MM.1S (cell line): Measurements from ENCODE around the gene DAB2IP.

Experiments used
- DNase-seq: peaks from one replicate; pipeline ENCODE4 v3.0.0-alpha.2; 2015
- H2AFZ ChIP-seq: fragments of 300-600 bp; sonication (generic); 2 replicates; pipeline ENCODE4 v1.6.0; 2016; ENCODE audit warnings: antibody characterized with exemption, low read length
- H3F3A ChIP-seq: fragments of 300-600 bp; sonication (generic); 2 replicates; pipeline ENCODE4 v1.6.1; 2016; ENCODE audit warnings: mild to moderate bottlenecking, antibody characterized with exemption, low read length, moderate library complexity, mixed read lengths; ENCODE audit not compliant: insufficient read depth
- H3K27ac ChIP-seq: fragments of 300-600 bp; sonication (generic); 2 replicates; pipeline ENCODE4 v1.5.1; 2016; ENCODE audit warnings: mild to moderate bottlenecking, low read length
- H3K27me3 ChIP-seq: fragments of 300-600 bp; sonication (generic); replicated peaks from 2 replicates; pipeline ENCODE4 v1.6.0; 2016; ENCODE audit warnings: low read length; ENCODE audit not compliant: insufficient read depth
- H3K36me3 ChIP-seq: fragments of 300-600 bp; sonication (generic); replicated peaks from 2 replicates; pipeline ENCODE4 v1.6.1; 2016; ENCODE audit warnings: mild to moderate bottlenecking, low read length, mixed read lengths; ENCODE audit not compliant: insufficient read depth
- H3K4me1 ChIP-seq: fragments of 300-600 bp; sonication (generic); 2 replicates; pipeline ENCODE4 v1.6.1; 2016; ENCODE audit warnings: low read length, mixed read lengths
- H3K4me2 ChIP-seq: fragments of 300-600 bp; sonication (generic); 2 replicates; pipeline ENCODE4 v1.6.0; 2016; ENCODE audit warnings: low read depth, low read length
- H3K4me3 ChIP-seq: fragments of 300-600 bp; sonication (generic); 2 replicates; pipeline ENCODE4 v1.5.1; 2016; ENCODE audit warnings: low read length, mixed read lengths
- H3K79me2 ChIP-seq: fragments of 300-600 bp; sonication (generic); 2 replicates; pipeline ENCODE4 v1.6.1; 2016; ENCODE audit warnings: mixed run types, low read length, mixed read lengths
- H3K9ac ChIP-seq: fragments of 300-600 bp; sonication (generic); 2 replicates; pipeline ENCODE4 v1.6.1; 2016; ENCODE audit warnings: low read length, mixed read lengths
- H3K9me2 ChIP-seq: fragments of 300-600 bp; sonication (generic); replicated peaks from 2 replicates; pipeline ENCODE4 v1.6.1; 2016; ENCODE audit warnings: mild to moderate bottlenecking, low read length, mixed read lengths; ENCODE audit not compliant: insufficient read depth
- H3K9me3 ChIP-seq: fragments of 300-600 bp; sonication (generic); replicated peaks from 2 replicates; pipeline ENCODE4 v1.6.1; 2016; ENCODE audit warnings: mild to moderate bottlenecking, low read length, mixed read lengths; ENCODE audit not compliant: insufficient read depth
- H4K20me1 ChIP-seq: fragments of 300-600 bp; sonication (generic); 2 replicates; pipeline ENCODE4 v1.6.1; 2016; ENCODE audit warnings: mild to moderate bottlenecking, low read length, moderate library complexity, mixed read lengths; ENCODE audit not compliant: insufficient read depth
- EZH2 ChIP-seq: fragments of 300-600 bp; sonication (generic); optimal IDR thresholded peaks from 2 replicates; pipeline ENCODE3; 2017; ENCODE audit warnings: low read depth, mild to moderate bottlenecking, antibody characterized with exemption, low read length, mixed read lengths
- EZH2phosphoT487 ChIP-seq: fragments of 300-600 bp; sonication (generic); IDR thresholded peaks from 2 replicates; pipeline ENCODE4 v1.6.1; 2018; ENCODE audit warnings: antibody characterized with exemption, low read length
- TF ChIP-seq, protein P1 (sequence below): fragments of 300-600 bp; sonication (generic); IDR thresholded peaks from 2 replicates; pipeline ENCODE4 v1.5.1; 2016; ENCODE audit warnings: antibody characterized with exemption, low read length, mixed read lengths

The DAB2IP gene

DNA sequence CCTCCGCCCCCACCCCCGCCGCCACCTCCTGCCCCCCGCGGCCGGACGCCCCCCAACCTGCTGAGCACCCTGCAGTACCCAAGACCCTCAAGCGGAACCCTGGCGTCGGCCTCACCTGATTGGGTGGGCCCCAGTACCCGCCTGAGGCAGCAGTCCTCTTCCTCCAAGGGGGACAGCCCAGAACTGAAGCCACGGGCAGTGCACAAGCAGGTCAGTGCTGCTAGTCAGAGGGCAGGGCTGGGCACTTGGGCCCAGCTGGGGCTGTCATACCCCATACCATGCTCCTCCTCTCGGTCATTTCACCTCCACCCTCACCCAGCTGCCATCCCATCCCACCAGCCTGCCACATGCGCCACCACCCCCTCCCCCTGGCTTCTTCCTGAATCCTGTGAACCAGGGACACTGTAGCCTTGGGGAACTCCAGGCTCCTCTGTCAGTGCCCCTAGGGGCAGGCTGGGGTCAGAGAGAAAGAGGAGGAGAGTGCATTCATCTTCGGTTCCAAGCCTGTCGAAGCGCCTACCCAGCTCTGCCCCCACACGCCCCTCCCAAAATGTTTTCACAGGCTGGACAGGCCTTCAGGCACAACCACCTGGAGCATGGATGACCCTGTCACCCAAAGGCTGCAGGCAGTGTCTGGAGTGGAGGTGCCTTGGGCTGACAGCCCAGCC is 122.0 kb downstream of the DAB2IP start:
- no peaks in the 10 kb centered on the region for H3K27me3 ChIP-seq
- no peak overlapping the region for H2AFZ ChIP-seq
- no peak overlapping the region for H3K9ac ChIP-seq
- DNase-seq = no peak
- H4K20me1 ChIP-seq = no peaks in the 10 kb centered on the region
- no peak overlapping the region for H3K4me2 ChIP-seq
- no peaks in the 10 kb centered on the region for H3K9me3 ChIP-seq
- H3K27ac ChIP-seq = no peak overlapping the region
- H3K36me3 ChIP-seq = no peaks in the 10 kb centered on the region
- no peak for TF ChIP-seq EZH2
- TF ChIP-seq EZH2phosphoT487 = no peak
- TF ChIP-seq, protein P1, sequence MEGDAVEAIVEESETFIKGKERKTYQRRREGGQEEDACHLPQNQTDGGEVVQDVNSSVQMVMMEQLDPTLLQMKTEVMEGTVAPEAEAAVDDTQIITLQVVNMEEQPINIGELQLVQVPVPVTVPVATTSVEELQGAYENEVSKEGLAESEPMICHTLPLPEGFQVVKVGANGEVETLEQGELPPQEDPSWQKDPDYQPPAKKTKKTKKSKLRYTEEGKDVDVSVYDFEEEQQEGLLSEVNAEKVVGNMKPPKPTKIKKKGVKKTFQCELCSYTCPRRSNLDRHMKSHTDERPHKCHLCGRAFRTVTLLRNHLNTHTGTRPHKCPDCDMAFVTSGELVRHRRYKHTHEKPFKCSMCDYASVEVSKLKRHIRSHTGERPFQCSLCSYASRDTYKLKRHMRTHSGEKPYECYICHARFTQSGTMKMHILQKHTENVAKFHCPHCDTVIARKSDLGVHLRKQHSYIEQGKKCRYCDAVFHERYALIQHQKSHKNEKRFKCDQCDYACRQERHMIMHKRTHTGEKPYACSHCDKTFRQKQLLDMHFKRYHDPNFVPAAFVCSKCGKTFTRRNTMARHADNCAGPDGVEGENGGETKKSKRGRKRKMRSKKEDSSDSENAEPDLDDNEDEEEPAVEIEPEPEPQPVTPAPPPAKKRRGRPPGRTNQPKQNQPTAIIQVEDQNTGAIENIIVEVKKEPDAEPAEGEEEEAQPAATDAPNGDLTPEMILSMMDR = no peak
- no peak overlapping the region for H3K4me3 ChIP-seq
- H3K9me2 ChIP-seq = no peaks in the 10 kb centered on the region
- no peaks in the 10 kb centered on the region for H3K4me1 ChIP-seq
- H3K79me2 ChIP-seq = no peaks in the 10 kb centered on the region
- no peaks in the 10 kb centered on the region for H3F3A ChIP-seq

DNA sequence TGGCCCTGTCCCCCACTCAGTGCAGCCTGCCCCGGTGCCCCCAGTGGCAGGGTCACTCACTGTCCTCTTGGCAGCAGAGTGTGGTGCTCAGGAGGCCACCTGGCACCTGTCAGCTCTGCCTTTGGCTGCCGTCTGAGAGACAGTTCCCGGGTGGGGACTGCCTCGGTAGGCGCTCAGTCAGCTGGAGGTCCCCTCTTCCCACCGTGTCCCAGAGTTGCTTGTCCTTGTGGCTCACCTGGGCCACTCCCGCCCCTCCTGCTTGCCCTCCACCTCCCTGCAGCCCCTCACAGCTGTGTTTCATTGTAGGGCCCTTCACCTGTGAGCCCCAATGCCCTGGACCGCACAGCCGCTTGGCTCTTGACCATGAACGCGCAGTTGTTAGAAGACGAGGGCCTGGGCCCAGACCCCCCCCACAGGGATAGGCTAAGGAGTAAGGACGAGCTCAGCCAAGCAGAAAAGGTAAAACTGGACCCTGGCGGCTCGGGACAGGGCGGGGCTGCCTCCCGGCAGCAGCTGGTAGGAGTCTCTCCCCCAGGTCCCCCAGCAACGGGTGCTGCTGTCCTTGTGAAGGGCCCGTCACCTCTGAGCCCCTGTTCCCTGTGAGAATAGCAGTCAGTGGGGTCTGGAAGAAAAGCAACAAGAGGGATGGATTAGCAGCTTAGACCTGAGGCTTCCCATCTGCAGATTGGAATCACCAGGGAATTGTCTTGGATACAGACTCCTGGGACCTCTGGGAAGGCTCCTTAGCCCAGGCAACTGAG is 122.7 kb downstream of the DAB2IP start:
- Histone ChIP-seq H3K79me2 (no peaks in the 10 kb centered on the region), H2AFZ (no peak overlapping the region), H3F3A (no peaks in the 10 kb centered on the region), H3K27me3 (no peaks in the 10 kb centered on the region), H4K20me1 (no peaks in the 10 kb centered on the region), H3K9me2 (no peaks in the 10 kb centered on the region), H3K36me3 (no peaks in the 10 kb centered on the region), H3K9me3 (no peaks in the 10 kb centered on the region), H3K4me3 (no peak overlapping the region), H3K4me1 (no peaks in the 10 kb centered on the region), H3K27ac (no peak overlapping the region), H3K9ac (no peak overlapping the region), H3K4me2 (no peak overlapping the region)
- TF ChIP-seq, protein P1 = no peak
- no peak for TF ChIP-seq EZH2phosphoT487
- TF ChIP-seq EZH2 = no peak
- no peak for DNase-seq

DNA sequence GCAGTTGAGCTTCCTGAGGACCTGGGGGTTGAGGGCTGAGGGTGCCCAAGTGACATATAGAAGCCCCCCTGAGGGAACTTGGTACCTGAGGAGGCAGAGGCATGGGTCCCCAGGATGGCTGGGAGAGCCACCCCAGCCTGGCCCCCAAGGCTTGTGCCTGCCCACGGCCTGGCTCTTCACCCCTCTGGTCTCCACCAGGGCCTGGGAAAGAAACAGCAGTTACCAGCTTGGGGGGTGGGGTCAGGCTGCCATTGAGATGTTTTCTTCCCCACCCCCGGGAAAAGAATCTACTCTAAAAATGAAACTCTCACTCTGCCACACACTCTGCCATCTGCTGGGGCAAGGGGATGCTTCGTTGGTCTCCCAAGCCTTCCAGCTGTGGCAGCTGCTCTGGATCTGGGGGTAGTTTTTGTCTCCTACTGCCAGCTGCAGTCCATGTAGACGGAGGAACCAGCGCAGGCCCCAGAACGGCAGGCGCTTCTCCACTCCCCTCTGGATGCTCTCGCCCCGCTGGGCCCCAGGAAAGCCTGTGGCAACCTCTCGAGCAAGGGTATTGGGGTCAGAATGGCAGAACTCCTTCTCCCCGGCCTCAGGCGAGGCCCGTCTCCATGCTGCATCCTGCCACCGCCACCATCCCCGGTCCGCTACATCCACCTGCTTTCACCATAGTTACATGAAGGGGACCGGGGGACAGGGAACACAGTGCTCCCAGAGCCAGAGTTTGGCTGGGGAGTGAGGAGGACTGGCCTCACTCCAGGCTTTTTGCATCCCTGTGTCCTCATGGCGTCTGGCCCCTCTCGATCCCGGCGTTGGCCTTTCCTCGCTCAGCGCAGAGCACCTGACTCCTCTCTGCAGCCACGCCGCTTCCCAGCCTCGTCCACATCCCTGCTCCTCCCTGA is 123.5 kb downstream of the DAB2IP start:
- H3K4me2 ChIP-seq = no peak overlapping the region
- no peaks in the 10 kb centered on the region for H3K9me2 ChIP-seq
- TF ChIP-seq, protein P1 = no peak
- TF ChIP-seq EZH2phosphoT487 (no peak), EZH2 (no peak)
- no peaks in the 10 kb centered on the region for H3K4me1 ChIP-seq
- no peaks in the 10 kb centered on the region for H3F3A ChIP-seq
- H3K36me3 ChIP-seq = no peaks in the 10 kb centered on the region
- H3K9ac ChIP-seq = no peak overlapping the region
- no peak overlapping the region for H3K4me3 ChIP-seq
- H3K27ac ChIP-seq = no peak overlapping the region
- H3K27me3 ChIP-seq = no peaks in the 10 kb centered on the region
- no peak for DNase-seq
- no peaks in the 10 kb centered on the region for H3K9me3 ChIP-seq
- no peak overlapping the region for H2AFZ ChIP-seq
- no peaks in the 10 kb centered on the region for H3K79me2 ChIP-seq
- no peaks in the 10 kb centered on the region for H4K20me1 ChIP-seq
